Raji (cell line): Measurements from ENCODE around the gene NECAB2.

ENCODE experiments used
- POLR2A ChIP-seq: IDR thresholded peaks from 2 replicates; pipeline ENCODE4 v1.6.1; 2011; ENCODE audit warnings: low read depth, low read length, control low read depth; ENCODE audit not compliant: insufficient read depth

The NECAB2 gene

GRCh38 chr16:83978401-83978904 is 10.4 kb downstream of the NECAB2 start:
- no peak for TF ChIP-seq POLR2A

DNA sequence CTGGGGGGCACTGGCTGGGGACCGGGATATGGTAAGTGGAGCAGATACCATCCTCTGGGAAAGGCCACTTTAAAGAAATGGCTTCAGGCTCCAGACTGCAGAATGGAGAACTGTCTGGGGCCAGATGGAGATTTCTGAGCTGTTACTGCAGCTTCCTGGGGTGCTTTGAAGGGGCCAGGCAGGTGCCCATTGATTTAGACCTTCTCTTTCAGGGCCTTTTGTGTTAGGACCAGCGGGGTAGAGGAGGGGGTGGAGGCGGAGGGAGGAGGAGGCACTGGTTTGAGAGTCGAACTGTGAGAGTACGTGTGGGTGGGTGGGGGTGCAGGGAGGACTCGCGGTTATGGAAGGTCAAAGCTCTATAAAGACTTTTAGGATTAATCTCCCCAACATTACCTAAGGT is 11.4 kb downstream of the NECAB2 start:
- no peak for TF ChIP-seq POLR2A

- TF ChIP-seq POLR2A: no peak
Measured at GRCh38 chr16:83980794-83981193, 12.8 kb downstream of the NECAB2 start.

DNA sequence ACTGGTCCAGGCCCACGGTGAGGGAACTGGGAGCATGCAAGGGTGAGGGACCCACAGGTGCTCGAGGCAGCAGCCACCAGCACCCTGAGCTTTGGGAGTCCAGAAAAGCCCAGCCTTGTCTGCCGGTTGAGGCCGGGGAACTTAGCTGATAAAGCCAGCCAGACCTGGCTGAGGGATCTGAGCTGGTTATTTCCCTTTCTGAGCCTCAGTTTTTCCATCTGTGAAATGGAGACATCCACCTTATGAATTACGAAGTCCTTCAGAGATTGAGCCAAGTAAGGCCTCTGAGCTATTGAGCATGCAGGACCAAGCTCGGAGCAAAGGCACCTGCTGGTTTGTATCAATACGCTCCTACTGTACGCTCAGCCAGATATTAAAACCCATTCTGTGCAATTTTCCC is 13.8 kb downstream of the NECAB2 start:
- TF ChIP-seq POLR2A: no peak

DNA sequence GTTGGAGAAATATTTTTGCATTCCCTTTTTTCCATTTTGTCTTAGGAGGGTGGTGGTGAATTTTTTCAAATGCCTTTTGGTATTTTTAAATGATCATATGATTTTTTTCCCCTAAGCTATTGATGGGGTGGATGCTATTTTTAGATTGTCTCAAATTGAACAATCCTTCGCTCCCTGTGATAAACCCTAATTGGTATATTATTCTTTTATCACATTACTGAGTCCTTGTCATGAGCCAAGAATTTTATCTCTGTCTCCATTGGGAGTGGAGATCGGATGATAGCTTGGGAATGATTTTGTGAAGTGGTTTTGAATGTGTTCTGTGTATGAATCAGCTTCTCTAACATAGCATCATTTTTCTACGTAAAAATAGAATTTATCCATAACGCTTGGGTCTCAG is 15.4 kb downstream of the NECAB2 start:
- no peak for TF ChIP-seq POLR2A

DNA sequence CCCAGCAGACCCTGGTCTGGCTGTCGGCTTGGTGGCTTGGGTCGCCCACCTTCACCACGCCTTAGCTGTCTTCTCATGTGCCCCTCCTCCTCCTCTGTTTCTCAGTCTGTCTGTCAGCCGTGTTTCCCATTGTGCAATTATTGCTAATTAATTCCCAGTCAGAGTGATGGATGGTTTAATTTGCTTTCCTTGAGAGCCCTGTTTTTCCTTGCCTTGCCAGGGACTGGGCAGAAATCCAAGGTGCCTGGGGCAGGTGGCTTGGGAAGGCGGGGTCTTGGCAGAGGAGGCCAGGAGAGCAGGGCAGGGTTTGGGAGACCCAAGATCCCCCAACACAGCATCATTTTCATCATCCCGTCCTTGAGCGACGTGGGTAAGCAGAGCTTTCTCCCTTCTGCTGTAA is 21.3 kb downstream of the NECAB2 start:
- TF ChIP-seq POLR2A: no peak

GRCh38 chr16:83990492-83990891 is 22.4 kb downstream of the NECAB2 start:
- TF ChIP-seq POLR2A: no peak

DNA sequence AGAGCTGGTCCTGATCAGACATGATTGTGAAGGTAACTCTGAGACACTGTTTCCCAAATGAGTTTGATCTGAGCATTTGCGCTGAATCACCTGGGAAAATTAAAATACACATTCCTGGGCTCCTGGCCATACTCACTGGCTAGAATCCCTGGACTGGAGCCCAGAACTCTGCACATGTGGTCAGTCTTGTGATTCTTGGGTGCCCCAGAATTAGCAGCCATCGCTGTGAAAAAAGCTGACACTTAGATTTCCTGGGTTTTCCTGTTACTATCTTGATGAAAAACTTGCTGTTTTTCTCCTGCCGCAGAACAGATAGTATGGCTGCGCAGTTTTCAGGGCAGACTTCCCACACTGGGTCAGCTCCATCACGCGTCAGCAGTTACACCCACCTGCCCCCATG is 24.6 kb downstream of the NECAB2 start:
- TF ChIP-seq POLR2A: no peak

DNA sequence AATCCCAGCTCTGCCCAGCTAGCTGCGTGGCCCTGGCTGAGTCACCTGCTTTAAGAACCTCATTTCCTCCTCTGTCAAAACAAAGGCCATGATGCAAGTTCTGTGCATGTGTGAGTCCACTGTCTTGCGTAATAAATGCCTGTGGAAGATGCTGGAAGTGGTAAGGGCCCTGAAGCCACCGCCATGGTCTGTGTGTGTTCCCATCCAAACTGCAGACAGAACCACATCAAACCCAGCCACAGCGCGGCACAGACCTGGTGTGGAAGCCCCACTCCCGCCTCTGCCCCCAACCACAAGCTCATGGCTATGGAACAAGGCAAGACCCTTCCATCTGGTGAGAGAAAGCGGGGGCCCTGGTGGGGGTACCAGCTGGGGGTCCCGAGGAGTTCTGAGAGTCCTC is 26.0 kb downstream of the NECAB2 start:
- no peak for TF ChIP-seq POLR2A

DNA sequence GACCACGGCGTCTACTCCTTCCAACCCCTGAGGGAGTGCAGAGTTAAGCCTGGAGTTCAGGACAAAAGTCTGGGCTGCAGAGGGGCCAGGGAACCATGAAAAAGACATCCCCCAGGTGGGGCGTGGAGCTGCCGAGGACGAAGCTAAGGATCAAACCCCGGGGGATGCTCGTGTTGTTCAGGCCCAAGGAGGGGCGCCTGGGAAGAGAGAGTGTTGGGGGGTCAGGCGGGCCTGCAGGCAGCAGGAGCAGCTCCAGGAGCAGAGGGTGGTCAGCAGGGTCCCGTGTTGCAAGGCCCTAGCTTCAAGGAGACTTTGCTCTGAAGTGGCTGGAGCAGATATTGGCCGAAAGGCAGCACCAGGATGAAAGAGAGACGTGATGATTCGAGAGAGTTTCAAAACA is 26.7 kb downstream of the NECAB2 start:
- no peak for TF ChIP-seq POLR2A

GRCh38 chr16:83995754-83996153 is 27.7 kb downstream of the NECAB2 start:
- TF ChIP-seq POLR2A: no peak

DNA sequence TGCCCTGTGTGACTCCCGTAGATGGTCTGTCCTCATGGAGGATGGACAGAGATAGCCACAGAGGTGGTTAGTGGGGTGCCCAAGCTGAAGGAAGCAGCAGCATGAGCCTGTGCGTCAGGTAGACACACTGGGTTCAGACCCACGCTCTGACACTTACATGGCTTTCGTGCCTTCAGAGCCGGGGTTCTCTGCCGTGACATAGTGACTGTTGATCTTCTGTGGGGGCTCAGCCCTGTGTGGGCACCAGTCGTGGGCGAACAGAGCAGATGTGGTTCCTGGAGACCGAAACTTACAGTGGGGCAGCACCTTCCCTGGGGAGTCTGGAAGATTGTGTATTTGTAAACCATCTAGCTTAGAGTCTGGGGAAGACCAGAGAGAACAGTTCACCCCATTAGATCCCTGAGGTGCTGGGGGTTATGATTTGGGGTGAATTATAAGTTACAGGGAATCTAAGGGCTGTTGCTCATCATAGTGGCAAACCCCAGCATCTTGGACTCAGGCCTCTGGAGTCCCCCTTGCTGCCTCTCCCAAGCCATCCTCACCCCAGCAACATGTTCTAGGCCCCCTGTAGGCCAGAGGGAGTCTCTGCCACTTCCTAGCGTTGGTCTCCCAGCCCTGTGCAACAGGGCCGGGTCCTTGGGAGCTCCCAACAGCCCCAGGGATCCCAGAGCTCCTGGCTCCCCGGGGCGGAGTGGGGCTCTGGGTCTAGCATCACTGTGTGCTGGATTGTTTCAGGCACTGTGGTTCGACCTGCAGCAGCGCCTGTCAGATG is 28.6 kb downstream of the NECAB2 start:
- TF ChIP-seq POLR2A: no peak

DNA sequence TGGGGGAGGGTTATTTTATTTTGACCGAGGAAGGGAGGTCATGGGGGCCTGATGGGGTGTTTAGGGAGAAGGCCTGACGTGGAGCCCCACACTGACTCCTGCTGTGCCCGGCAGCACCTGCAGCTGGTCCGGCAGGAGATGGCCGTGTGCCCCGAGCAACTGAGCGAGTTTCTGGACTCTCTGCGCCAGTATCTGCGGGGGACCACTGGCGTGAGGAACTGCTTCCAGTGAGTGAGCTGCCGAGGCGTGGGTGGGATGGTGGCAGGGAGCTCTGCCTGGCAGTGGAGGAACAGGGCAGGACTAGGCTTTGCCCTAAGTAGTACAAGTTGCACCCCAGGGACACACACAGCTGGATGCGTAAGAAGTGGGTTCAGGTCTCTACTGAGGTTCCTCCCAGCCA is 30.0 kb downstream of the NECAB2 start:
- no peak for TF ChIP-seq POLR2A

- TF ChIP-seq POLR2A: no peak
Measured at GRCh38 chr16:84000989-84001642, 33.1 kb downstream of the NECAB2 start.

DNA sequence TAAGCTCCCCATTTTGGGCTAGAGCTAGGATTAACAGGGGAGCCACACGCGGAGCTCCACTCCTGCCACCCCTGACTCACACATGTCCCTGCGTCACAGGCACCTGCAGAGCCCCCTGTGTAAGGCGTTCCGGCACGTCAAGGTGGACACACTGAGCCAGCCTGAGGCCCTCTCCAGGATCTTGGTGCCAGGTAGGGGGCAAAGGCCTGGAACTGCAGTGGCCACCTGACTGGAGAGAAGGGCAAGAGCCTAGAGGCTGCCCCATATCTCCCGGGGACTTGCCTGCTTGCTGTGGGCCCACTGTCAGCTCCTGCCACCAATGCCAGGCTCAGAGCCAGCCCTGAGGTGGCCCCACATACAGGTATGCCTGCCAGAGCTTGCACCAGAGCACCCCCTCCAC is 33.7 kb downstream of the NECAB2 start:
- TF ChIP-seq POLR2A: no peak

DNA sequence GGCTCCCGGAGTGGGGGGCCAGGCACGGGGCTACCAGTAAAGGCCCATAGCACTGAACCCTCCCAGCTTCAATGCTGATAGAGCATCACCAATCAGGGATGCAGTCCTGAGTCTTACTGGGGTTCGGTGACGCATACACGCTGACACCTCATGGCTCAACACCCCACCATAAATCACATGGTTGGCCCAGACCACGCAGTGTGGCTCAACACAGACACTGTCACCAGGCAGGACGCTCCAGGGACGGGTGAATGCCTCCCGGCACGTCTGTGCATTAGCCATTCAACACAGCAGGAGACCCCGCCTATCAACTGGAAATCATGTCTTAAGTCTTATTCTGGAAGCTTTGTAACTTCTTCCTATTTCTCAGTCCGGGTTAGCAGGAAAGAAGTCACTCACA is 35.0 kb downstream of the NECAB2 start:
- no peak for TF ChIP-seq POLR2A

DNA sequence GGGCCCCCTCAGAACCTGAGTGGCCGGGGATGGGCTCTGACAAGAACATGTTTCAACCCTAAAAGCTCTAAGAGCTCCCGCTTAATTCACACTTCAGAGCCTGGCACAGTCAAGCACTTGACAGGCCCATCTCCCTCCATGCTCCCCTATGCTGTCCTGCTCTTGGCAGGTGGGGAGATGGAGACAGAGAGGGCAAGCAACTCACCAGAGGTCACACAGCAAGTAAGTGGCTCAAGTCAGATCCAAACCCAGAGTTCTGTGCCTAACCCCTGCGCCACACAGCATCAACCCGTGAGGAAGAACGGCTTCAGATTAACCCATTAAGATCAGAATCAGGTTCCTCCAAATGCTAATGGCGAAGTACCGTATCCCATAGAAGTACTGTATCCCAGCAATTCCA is 36.4 kb downstream of the NECAB2 start:
- no peak for TF ChIP-seq POLR2A

- no peak for TF ChIP-seq POLR2A
Measured at GRCh38 chr16:84005391-84005790, 37.3 kb downstream of the NECAB2 start.
